HG02610 (cell line): ENCODE results near the gene ACP6.

Experiments used
- ATAC-seq: cut with Tn5 transposase; IDR thresholded peaks from one replicate; pipeline ENCODE4 v1.9.1; 2021; ENCODE audit warnings: mild to moderate bottlenecking, moderate library complexity; ENCODE audit not compliant: unreplicated experiment

Gene ACP6

GRCh38 chr1:147652306-147652705 lies 18.0 kb downstream of the ACP6 start:
- no peak for ATAC-seq

- ATAC-seq: no peak
Observed at GRCh38 chr1:147651466-147651865, 18.9 kb downstream of the ACP6 start.

- ATAC-seq: no peak
Observed at GRCh38 chr1:147648933-147649332, 21.4 kb downstream of the ACP6 start.

DNA sequence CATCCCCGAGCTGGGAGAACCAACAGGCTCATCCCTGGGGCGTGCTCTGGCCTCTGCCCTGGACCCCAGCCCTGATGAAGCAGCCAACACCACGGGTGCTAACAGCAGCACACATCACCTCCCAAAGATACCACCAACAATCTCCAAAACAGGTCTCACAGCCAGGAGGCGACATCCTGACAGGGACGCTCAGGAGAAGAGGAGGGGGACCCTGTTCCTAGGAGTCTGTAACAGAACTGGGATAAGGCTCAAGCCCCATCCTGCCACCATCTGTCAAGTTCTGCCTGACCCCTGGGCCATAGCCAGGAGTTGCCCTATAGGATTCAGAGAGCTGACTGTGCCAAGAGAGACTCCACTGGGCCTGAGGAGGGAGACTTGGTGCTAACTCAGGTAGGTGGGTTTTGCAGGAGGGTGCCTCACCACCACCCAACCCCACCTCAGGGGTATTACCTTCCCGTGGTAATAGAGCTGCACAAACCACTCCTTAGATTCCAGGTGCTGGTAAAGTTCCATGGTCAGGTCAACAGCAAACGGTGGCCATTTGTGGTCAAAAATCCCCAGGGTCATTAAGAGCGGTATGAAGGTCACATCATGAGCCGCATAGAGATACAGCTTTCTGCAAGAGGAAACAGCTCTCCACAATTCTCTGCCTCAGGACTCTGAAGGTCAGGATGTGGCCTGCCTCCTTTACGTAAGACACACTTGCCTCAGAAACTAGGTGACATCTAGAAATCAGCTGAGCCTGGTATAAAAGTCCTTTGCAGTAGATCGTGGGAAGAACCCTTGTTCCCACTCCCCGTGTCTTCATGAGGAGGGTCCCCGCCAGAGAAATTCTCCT lies 22.3 kb downstream of the ACP6 start:
- ATAC-seq: no peak

DNA sequence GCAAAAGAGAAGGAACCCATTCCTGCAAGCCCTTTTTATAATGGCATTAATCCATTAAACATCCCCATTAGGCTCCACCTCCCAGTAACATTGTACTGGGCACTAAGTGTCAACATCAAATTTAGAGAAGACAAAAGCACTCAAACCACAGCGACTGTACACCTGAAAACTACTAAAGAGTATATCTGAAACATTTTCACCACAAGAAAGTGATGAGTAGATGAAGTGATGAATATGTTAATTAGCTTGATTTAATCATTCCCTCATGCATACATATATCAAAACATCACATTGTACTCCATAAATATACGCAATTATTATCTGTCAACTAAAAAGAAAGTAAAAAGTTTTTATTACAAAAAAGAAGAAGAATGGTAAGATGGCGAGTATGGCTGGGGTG lies 26.4 kb downstream of the ACP6 start:
- ATAC-seq: no peak

DNA sequence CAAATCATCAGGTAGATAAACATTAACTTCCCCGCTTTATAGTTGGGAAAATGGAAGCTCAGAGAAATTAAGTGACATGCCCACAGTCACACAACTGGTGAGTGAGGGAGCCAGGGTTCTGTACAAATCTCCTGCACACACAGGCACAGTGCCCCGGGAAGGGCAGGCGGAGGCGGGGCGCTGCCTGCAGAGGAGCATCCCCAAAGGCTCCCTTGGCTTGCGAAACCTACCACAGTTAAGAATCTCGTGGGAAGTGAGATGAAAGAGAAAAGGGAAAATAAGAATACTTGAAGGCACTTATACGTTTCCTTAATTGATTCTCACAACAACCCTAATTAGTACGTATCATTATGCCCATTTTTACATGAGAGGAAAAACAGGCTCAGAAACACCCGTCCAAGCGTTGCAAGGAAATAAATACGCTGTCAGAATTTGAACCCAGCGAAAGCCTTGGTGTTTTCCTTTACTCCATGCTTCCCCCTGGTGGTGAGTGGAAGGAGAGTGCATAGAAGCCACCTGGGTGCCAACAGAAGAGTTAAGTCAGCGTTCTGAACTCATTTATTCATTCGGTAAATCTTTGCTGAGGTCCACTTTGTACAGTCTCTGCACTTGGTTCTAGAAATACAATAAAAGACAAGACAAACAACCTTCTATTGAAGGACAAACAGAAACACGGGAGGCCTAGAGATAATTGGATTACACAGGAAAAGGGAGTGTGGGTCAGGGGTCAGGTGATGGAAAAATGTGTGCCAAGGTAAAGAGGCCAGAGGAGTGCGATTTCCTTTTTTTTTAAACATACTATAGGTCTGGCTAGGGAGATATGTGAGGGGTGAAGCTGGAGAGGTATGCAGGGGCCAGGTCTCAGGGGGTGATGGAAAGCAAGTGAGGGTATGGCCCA lies 28.4 kb downstream of the ACP6 start:
- ATAC-seq: no peak

DNA sequence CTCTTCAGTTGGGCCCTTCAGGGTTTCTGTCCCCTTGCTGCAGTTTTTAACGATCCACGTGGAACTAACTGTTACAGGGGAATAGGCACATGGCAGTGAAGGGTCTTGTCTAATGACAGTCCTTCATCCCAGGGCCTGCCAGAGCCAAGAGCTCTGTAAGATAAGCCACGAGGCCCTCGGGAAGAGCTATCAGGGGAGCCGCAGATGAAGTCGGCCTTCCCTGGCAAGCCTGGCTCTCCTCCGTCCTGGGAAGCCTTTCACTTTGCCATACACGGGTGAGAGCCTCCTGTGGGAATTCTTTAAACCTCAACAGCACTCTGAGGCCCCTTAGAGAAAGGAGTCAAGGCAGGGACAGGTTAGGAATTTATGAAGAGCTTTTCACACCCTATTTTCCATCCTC lies 29.0 kb downstream of the ACP6 start:
- no peak for ATAC-seq

- ATAC-seq: peak; percentile 85
Observed at GRCh38 chr1:147640553-147641165, 29.7 kb downstream of the ACP6 start.

GRCh38 chr1:147636314-147636713 lies 34.0 kb downstream of the ACP6 start:
- no peak for ATAC-seq

- ATAC-seq: no peak
Observed at GRCh38 chr1:147635342-147635741, 35.0 kb downstream of the ACP6 start.

GRCh38 chr1:147634645-147635044 lies 35.7 kb downstream of the ACP6 start:
- ATAC-seq: no peak

DNA sequence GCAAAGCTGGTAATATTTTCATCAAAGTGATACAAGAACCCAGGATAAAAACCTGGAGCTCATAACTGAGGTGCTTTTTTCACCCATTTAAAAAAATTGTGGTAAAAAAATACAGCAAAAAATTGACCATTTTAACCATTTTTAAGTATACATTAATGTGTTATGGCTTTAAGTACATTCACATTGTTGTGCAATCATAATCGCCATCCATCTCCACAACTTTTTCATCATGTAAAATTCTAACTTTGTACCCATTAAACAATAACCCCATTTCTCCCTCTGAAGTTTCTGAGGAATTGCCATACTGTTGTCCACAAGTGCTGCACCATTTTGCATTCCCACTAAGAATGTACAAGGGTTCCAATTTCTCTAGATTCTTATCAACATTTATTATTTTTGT lies 36.6 kb downstream of the ACP6 start:
- no peak for ATAC-seq

- no peak for ATAC-seq
Observed at GRCh38 chr1:147631839-147632238, 38.5 kb downstream of the ACP6 start.

DNA sequence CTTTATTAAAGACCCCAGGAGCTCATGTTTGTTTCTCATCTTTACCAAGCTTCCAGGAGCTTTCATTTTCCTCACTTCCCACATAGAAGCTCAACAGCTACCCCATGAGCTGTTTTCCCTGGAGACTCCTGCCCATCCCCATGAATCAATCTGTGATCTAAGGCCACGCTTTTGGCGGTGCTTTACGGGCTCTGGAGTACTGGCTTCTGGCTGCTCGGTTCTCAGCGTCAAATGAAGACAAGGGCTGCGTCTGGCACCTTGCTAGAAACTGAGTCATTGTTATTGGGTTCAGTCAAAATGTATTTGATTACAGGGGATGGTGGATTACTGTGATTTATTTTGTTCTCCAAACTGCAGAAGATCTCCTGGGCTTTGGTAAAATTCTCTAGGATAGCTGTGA lies 39.9 kb downstream of the ACP6 start:
- ATAC-seq: no peak

DNA sequence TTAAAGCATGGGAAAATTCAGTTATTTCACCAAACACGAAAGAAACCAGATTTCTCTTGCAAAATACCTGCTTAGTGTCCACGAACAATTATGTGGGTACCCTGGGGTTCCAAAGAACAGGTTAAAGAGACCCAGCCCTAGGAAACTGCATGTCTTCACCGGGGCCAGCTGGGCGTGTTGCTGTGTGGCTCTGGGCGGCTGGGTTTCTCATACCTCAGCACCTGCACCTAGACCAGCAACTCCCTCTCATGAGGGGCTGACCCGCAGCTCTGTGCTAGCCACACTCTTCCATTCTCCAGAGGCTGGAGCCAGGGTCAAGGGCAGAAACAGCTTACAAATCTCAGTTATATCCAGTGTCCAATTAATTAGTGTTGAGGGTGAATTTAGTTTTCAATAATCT lies 40.3 kb downstream of the ACP6 start:
- no peak for ATAC-seq

DNA sequence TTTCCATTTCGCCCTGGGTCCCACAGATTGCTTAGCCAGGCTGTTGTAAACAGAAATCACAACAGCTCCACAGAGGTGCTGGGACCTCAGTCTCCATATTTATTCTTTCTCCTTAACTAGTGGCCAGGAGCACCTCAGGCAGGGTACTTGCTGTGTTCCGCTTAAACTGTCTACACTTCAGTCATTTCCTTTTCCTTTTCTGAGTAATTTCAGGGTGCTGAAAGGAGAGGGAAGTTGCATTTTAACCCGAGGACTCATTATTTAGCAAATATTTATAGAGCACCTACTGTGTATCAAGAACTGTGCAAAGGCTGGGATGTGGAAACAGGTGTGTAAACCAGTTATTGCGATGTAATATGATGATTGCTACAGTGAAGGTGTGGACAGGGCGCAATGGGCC lies 41.9 kb downstream of the ACP6 start:
- no peak for ATAC-seq

DNA sequence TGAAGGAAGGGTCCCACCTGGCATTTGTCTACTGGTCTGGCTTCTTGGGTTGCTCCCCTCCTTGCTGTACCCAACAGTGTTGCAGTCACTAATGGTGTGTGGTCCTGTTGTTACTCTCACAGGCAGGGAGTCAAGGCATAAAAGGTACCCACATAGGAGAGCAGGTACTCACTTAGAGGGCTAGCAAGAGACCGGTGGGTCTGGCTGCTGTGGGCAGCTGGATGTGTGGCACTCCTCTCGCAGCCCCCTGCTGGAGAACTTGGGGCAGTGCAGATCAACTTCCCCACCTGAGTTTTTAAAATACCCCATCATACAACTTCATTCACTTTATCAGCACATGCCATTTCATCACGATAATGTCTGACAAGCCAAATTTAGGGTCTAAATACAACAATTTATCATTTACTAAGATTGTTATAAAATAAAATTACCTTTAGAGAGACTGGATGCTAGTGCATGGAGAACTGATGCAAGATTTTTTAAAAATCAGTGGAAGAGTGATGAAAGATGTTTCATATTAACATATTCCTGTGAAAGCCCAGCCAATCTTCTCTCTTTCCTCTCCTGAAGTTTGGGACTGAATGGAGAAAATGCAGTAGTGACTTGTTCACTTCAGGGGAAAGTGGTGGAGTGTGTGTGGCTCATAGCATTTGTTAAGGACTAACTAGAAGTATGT lies 42.8 kb downstream of the ACP6 start:
- ATAC-seq: no peak

- ATAC-seq: no peak
Observed at GRCh38 chr1:147626739-147627138, 43.6 kb downstream of the ACP6 start.

DNA sequence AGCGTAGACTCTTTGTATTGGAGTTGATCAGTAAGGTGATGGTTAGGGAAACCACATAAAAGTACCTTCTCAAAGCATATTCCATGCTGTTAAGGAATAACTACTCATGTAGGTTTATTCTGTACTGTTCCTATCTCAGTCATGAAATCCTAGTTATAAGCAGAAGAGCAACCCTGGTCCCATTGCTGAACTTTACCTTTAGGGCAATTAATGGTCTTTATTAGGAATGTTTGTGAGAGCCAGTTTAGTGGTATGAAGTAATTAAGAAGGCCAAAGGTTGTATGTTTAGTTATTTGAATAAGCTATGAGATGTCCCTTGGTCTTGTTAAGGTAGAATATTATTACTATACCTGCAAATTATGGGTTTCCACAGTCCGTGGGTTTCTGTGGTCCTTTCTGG lies 44.0 kb downstream of the ACP6 start:
- no peak for ATAC-seq

DNA sequence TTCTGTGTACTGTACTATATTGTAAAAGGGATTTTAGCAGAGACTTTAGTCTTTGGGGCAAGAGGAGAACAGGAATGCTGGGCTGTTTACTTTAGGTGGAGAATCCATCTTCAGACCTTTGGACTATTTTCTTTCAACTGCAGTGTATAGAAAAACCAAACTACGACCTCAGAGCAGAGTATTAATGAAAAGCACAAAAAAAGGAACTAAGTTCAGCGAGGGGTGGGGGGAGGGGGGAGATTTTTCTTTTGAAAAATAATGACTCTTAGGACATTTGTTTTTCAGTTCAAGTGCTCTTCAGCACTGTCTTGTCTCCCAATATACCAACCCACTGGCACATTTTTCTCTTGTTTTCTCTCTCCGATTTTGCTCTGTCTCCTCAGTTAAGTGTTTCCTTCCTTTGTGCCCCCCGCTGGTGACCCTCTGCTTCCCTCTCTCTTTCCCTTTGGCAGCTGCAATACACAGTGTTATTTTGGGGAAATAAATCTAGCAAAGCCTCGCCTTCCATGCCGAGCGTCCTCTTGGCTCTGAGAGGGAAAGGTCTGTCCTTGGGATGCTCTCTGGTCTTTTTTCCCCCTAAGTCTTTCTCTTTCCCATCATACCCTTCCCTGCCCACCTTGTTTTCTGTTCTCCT lies 44.8 kb downstream of the ACP6 start:
- no peak for ATAC-seq

GRCh38 chr1:147624529-147624928 lies 45.8 kb downstream of the ACP6 start:
- ATAC-seq: no peak
